SK-N-SH (cell line): Measurements from ENCODE around the gene DOCK4. TPM values are rescaled to one million over a fixed set of nuclear protein-coding genes. Genes with fewer than 3 reads are reported as not detected.

Experiments
- CTCF ChIA-PET: fragments of 300-600, 350-600 bp; formaldehyde crosslinking; extraction: SDS; loops from one replicate; lab custom pipeline; 2021; lab: Yijun Ruan, JAX
- POLR2A ChIA-PET: fragments of 350-600 bp; sonication (Branson Sonifier 250); formaldehyde crosslinking; extraction: SDS; loops from one replicate; lab custom pipeline; 2020; ENCODE audit warnings: antibody characterized with exemption, inconsistent platforms; lab: Yijun Ruan, JAX
- DNase-seq: peaks from one replicate; pipeline ENCODE4 v3.0.0; 2012
- H2AFZ ChIP-seq: fragments of 200-600 bp; sonication (generic); 2 replicates; pipeline ENCODE4 v1.8.1; 2016; ENCODE audit warnings: antibody characterized with exemption, mild to moderate bottlenecking, low read depth
- H3F3A ChIP-seq: fragments of 200-600 bp; sonication (generic); replicated peaks from 2 replicates; pipeline ENCODE3; 2016; ENCODE audit warnings: antibody characterized with exemption, mild to moderate bottlenecking; ENCODE audit not compliant: insufficient read depth
- H3K27ac ChIP-seq, 2 experiments: fragments of 200-500 bp in 1 of 2; fragments of 200-600 bp in 1 of 2; sonication (Bioruptor generic) in 1 of 2; sonication (generic), shearing (Covaris generic) in 1 of 2; 2 replicates each; pipeline versions ENCODE4 v1.5.1 to v1.6.1; 2014 to 2016; ENCODE audit warnings: low read depth in 2 of 2, inconsistent platforms in 1 of 2, low read length in 1 of 2, mild to moderate bottlenecking in 1 of 2, mixed read lengths in 1 of 2
- H3K27me3 ChIP-seq: fragments of 200-600 bp; sonication (generic), shearing (Covaris generic); 2 replicates; pipeline ENCODE4 v1.6.1; 2016; ENCODE audit warnings: mixed run types; ENCODE audit not compliant: insufficient read depth
- H3K36me3 ChIP-seq, 2 experiments: fragments of 200-500 bp in 1 of 2; fragments of 200-600 bp in 1 of 2; sonication (Bioruptor generic) in 1 of 2; sonication (generic) in 1 of 2; replicated peaks in 1 of 2; 2 replicates each; pipeline versions ENCODE3 to v1.5.1; 2014 to 2016; ENCODE audit warnings: low read length in 1 of 2, mild to moderate bottlenecking in 1 of 2; ENCODE audit not compliant: insufficient read depth in 2 of 2, control insufficient read depth in 1 of 2
- H3K4me1 ChIP-seq, 2 experiments: fragments of 200-500 bp in 1 of 2; fragments of 200-600 bp in 1 of 2; sonication (Bioruptor generic) in 1 of 2; sonication (generic), shearing (Covaris generic) in 1 of 2; 2 replicates each; pipeline versions ENCODE4 v1.5.1 to v1.6.1; 2014 to 2016; ENCODE audit warnings: low read depth in 1 of 2, low read length in 1 of 2, mixed run types in 1 of 2; ENCODE audit not compliant: insufficient read depth in 2 of 2, control insufficient read depth in 1 of 2
- H3K4me2 ChIP-seq: fragments of 200-600 bp; sonication (generic), shearing (Covaris generic); 2 replicates; pipeline ENCODE4 v1.6.1; 2017; ENCODE audit warnings: mixed run types
- H3K4me3 ChIP-seq, 2 experiments: fragments of 200-500 bp in 1 of 2; fragments of 200-600 bp in 1 of 2; sonication (Bioruptor generic) in 1 of 2; sonication (generic), shearing (Covaris generic) in 1 of 2; 2 replicates each; pipeline versions ENCODE4 v1.5.1 to v1.8.1; 2014 to 2016; ENCODE audit warnings: low read depth in 2 of 2, inconsistent platforms in 1 of 2, low read length in 1 of 2, mild to moderate bottlenecking in 1 of 2, mixed read lengths in 1 of 2, moderate library complexity in 1 of 2
- H3K79me2 ChIP-seq: fragments of 200-600 bp; sonication (generic); 2 replicates; pipeline ENCODE4 v1.8.1; 2017; ENCODE audit warnings: mild to moderate bottlenecking; ENCODE audit not compliant: insufficient read depth
- H3K9ac ChIP-seq: fragments of 200-600 bp; sonication (generic); 2 replicates; pipeline ENCODE4 v1.6.1; 2017; ENCODE audit warnings: mixed run types
- H3K9me2 ChIP-seq: fragments of 200-600 bp; sonication (generic); 2 replicates; pipeline ENCODE4 v1.6.1; 2017; ENCODE audit warnings: mixed run types
- H3K9me3 ChIP-seq: fragments of 200-600 bp; sonication (generic); 2 replicates; pipeline ENCODE4 v1.6.1; 2017; ENCODE audit warnings: mixed run types, mild to moderate bottlenecking, moderate library complexity
- H4K20me1 ChIP-seq: fragments of 200-600 bp; sonication (generic); 2 replicates; pipeline ENCODE4 v1.6.1; 2017; ENCODE audit warnings: mild to moderate bottlenecking, mixed run types; ENCODE audit not compliant: insufficient read depth
- EP300 ChIP-seq, 2 experiments: IDR thresholded peaks; 2 replicates each; pipeline versions ENCODE4 v1.4.0 to v1.6.1; 2012; ENCODE audit warnings: borderline replicate concordance in 1 of 2, low read depth in 1 of 2, low read length in 1 of 2
- EZH2phosphoT487 ChIP-seq: fragments of 200-600 bp; sonication (generic); IDR thresholded peaks from 2 replicates; pipeline ENCODE4 v1.6.1; 2017; ENCODE audit warnings: low read depth, mixed run types, mild to moderate bottlenecking, antibody characterized with exemption, moderate library complexity, borderline replicate concordance
- FOXJ3 ChIP-seq: sonication (generic); formaldehyde crosslinking; IDR thresholded peaks from 2 replicates; pipeline ENCODE4 v1.5.1; 2020; ENCODE audit warnings: mild to moderate bottlenecking, missing genetic modification reagents
- FOXM1 ChIP-seq: IDR thresholded peaks from 2 replicates; pipeline ENCODE4 v1.4.0; 2012; ENCODE audit warnings: low read depth, mild to moderate bottlenecking
- GABPA ChIP-seq: IDR thresholded peaks from 2 replicates; pipeline ENCODE4 v1.4.0; 2012; ENCODE audit warnings: low read depth, mild to moderate bottlenecking
- IRF3 ChIP-seq: fragments of 150-350 bp; IDR thresholded peaks from 2 replicates; pipeline ENCODE4 v1.6.1; 2016; ENCODE audit warnings: mild to moderate bottlenecking, low read depth, low read length
- MEF2A ChIP-seq: IDR thresholded peaks from 2 replicates; pipeline ENCODE4 v1.4.0; 2012; ENCODE audit warnings: low read depth, borderline replicate concordance
- NRF1 ChIP-seq: IDR thresholded peaks from 2 replicates; pipeline ENCODE4 v1.6.1; 2012; ENCODE audit warnings: low read depth, mild to moderate bottlenecking, low read length
- PBX3 ChIP-seq: IDR thresholded peaks from 2 replicates; pipeline ENCODE4; 2012
- POLR2AphosphoS5 ChIP-seq: IDR thresholded peaks from 2 replicates; pipeline ENCODE4 v1.6.1; 2012; ENCODE audit warnings: low read depth, low read length
- RAD21 ChIP-seq: IDR thresholded peaks from 2 replicates; pipeline ENCODE4 v1.6.1; 2012; ENCODE audit warnings: mild to moderate bottlenecking, low read length
- REST ChIP-seq: IDR thresholded peaks from 2 replicates; pipeline ENCODE4 v1.6.1; 2012; ENCODE audit warnings: mild to moderate bottlenecking, low read depth, low read length, moderate library complexity
- RFX5 ChIP-seq: IDR thresholded peaks from 2 replicates; pipeline ENCODE4 v1.6.1; 2012; ENCODE audit warnings: mild to moderate bottlenecking, improper control_type of control experiment, low read length
- SMC3 ChIP-seq: IDR thresholded peaks from 2 replicates; pipeline ENCODE4 v1.6.1; 2012; ENCODE audit warnings: low read depth, low read length, improper control_type of control experiment
- TAF1 ChIP-seq: IDR thresholded peaks from 2 replicates; pipeline ENCODE4 v1.6.1; 2012; ENCODE audit warnings: low read depth, mild to moderate bottlenecking, low read length, moderate library complexity, borderline replicate concordance
- TCF12 ChIP-seq: IDR thresholded peaks from 2 replicates; pipeline ENCODE4 v1.4.0; 2012
- TEAD4 ChIP-seq: IDR thresholded peaks from 2 replicates; pipeline ENCODE4 v1.4.0; 2012; ENCODE audit warnings: mild to moderate bottlenecking, borderline replicate concordance; ENCODE audit not compliant: insufficient read depth
- USF1 ChIP-seq: IDR thresholded peaks from 2 replicates; pipeline ENCODE4 v1.4.0; 2012; ENCODE audit warnings: low read depth, borderline replicate concordance
- YY1 ChIP-seq: IDR thresholded peaks from 2 replicates; pipeline ENCODE4 v1.4.0; 2012; ENCODE audit warnings: low read depth, mild to moderate bottlenecking
- WGBS: methylation state at CpG from one replicate; pipeline ENCODE4 v1.1.6; 2017; ENCODE audit warnings: low lambda C conversion rate; 5-methylcytosine and 5-hydroxymethylcytosine counted together
- polyA plus RNA-seq, 3 experiments: library from polyadenylated mRNA; depleted of rRNA; stranded (reverse); fragments of >200 nt; gene quantifications; 2 replicates each; pipeline ENCODE4 v1.2.3, GENCODE V29; 2012

The DOCK4 gene
- polyA plus RNA-seq, 1 of the 3 experiments (the other 2 are of a cell fraction): 8.5 TPM

- Histone ChIP-seq H3K4me3 (no peak overlapping the region), H3K79me2 (no peaks in the 10 kb centered on the region), H3K4me1 (no peaks in the 10 kb centered on the region), H3K27me3 (no peaks in the 10 kb centered on the region), H3K9me2 (no peaks in the 10 kb centered on the region), H3K36me3 (peaks cover 0 to 2% of the 10 kb centered on the region in 2 experiments), H2AFZ (no peak overlapping the region), H3K27ac (no peak overlapping the region), H3K4me2 (no peak overlapping the region), H4K20me1 (no peaks in the 10 kb centered on the region), H3K9ac (no peak overlapping the region), H3F3A (no peaks in the 10 kb centered on the region), H3K9me3 (no peaks in the 10 kb centered on the region)
- DNase-seq: no peak
- ChIA-PET POLR2A (no interaction called here), CTCF (interaction anchor here (1.0 to 1.1 kb wide), 3 partner anchors 65 to 154 kb away, joined by 3 read pairs; no protein-coding TSS in a partner anchor)
- TF ChIP-seq FOXJ3 (CRISPR knock-in tag) (no peak), MEF2A (no peak), RFX5 (no peak), YY1 (no peak), PBX3 (no peak), USF1 (no peak), RAD21 (no peak), REST (no peak), TEAD4 (no peak)
- 85% methylated on average over 1 of the region's 1 CpG for WGBS
Observed at GRCh38 chr7:111920329-111920728, 285.9 kb downstream of the DOCK4 start.

- no peak overlapping the region for H3K27ac ChIP-seq
- H3K4me1 ChIP-seq: no peaks in the 10 kb centered on the region
- ChIA-PET POLR2A (no interaction called here), CTCF (interaction anchor here (1.0 to 1.1 kb wide), 2 partner anchors 64 to 153 kb away, joined by 3 read pairs; no protein-coding TSS in a partner anchor)
- peaks cover 0 to 2% of the 10 kb centered on the region in 2 experiments for H3K36me3 ChIP-seq
- no peaks in the 10 kb centered on the region for H3K79me2 ChIP-seq
- no peak overlapping the region for H2AFZ ChIP-seq
- no peaks in the 10 kb centered on the region for H3K9me3 ChIP-seq
- H3K4me2 ChIP-seq: no peak overlapping the region
- H3K27me3 ChIP-seq: no peaks in the 10 kb centered on the region
- DNase-seq: no peak
- 84% methylated on average over 5 of the region's 5 CpGs for WGBS
- H3F3A ChIP-seq: no peaks in the 10 kb centered on the region
- H3K4me3 ChIP-seq: no peak overlapping the region
- no peaks in the 10 kb centered on the region for H4K20me1 ChIP-seq
- no peaks in the 10 kb centered on the region for H3K9me2 ChIP-seq
- no peak overlapping the region for H3K9ac ChIP-seq
- peak; percentile 56; the same call in 1 of the 2 replicates for TF ChIP-seq POLR2AphosphoS5
- no peak for TF ChIP-seq TAF1
- TF ChIP-seq EZH2phosphoT487: no peak
- peak; percentile 88 for TF ChIP-seq TCF12
- TF ChIP-seq FOXM1: no peak
- TF ChIP-seq NRF1: no peak
- no peak for TF ChIP-seq GABPA
- no peak for TF ChIP-seq IRF3
- TF ChIP-seq SMC3: no peak
- 0 out of 2 replicates have a peak, but pooled peaks have one; percentile 24 for TF ChIP-seq MEF2A
- TF ChIP-seq EP300 (IDR thresholded peaks at IDR 0.05; ENCODE audit: borderline replicate concordance in 1 of 2, low read depth in 1 of 2, low read length in 1 of 2): peak in 1 of 2 experiments; percentile 49; a peak in 1 of 4 replicates
- TF ChIP-seq TEAD4: peak; percentile 57; the same call in 1 of the 2 replicates
- TF ChIP-seq RFX5: no peak
Observed at GRCh38 chr7:111919631-111920179, 286.5 kb downstream of the DOCK4 start.
